ENCODE measurements around the gene NPC1.
"Not testable (repeated sequence)": the region's sequence is repeated elsewhere in the genome, so short reads cannot be mapped to it uniquely, and the experiment has no call there.

NPC1 gene

GRCh38 chr18:23515911-23516546 lies 70.3 kb downstream of the NPC1 start:
- DNase-seq, result peak; percentile 83

GRCh38 chr18:23512641-23513040 lies 73.7 kb downstream of the NPC1 start:
- DNase-seq, result no peak

- DNase-seq, result not testable (repeated sequence)
These were observed 74.1 kb downstream of the NPC1 start for GRCh38 chr18:23512216-23512615.

- DNase-seq, result not testable (repeated sequence)
These were observed 75.4 kb downstream of the NPC1 start for GRCh38 chr18:23510923-23511322.

GRCh38 chr18:23506393-23506792 lies 79.9 kb downstream of the NPC1 start:
- peak; percentile 13 for DNase-seq

GRCh38 chr18:23504720-23505119 lies 81.6 kb downstream of the NPC1 start:
- DNase-seq, result no peak

- no peak for DNase-seq
These were observed 82.4 kb downstream of the NPC1 start for GRCh38 chr18:23503963-23504344.

- peak; percentile 99 for DNase-seq
These were observed 83.0 kb downstream of the NPC1 start, which contains the start of gene RMC1 for GRCh38 chr18:23503038-23503962. TSS of gene RMC1 (plus strand) at chr18:23503511. CDS start at chr18:23503619, 108 bp downstream.

- DNase-seq, result no peak
These were observed 83.7 kb downstream of the NPC1 start for GRCh38 chr18:23502516-23503037.

- DNase-seq, result no peak
These were observed 84.7 kb downstream of the NPC1 start for GRCh38 chr18:23501626-23502025.

GRCh38 chr18:23499291-23499781 lies 87.0 kb downstream of the NPC1 start:
- DNase-seq, result no peak

GRCh38 chr18:23498877-23499276 lies 87.4 kb downstream of the NPC1 start:
- DNase-seq, result peak; percentile 79

GRCh38 chr18:23498117-23498516 lies 88.2 kb downstream of the NPC1 start:
- no peak for DNase-seq

- no peak for DNase-seq
These were observed 90.4 kb downstream of the NPC1 start for GRCh38 chr18:23495723-23496440.

GRCh38 chr18:23494992-23495391 lies 91.3 kb downstream of the NPC1 start:
- DNase-seq, result no peak

GRCh38 chr18:23493654-23494053 lies 92.7 kb downstream of the NPC1 start:
- DNase-seq, result no peak

- DNase-seq, result not testable (repeated sequence)
These were observed 96.7 kb downstream of the NPC1 start for GRCh38 chr18:23489586-23489985.

- DNase-seq, result peak; percentile 70
These were observed 98.4 kb downstream of the NPC1 start for GRCh38 chr18:23487738-23488570.

- DNase-seq, result no peak
These were observed 100.9 kb downstream of the NPC1 start for GRCh38 chr18:23485386-23485785.

GRCh38 chr18:23484561-23485182 lies 101.6 kb downstream of the NPC1 start:
- DNase-seq, result no peak

Data from activated CD8-positive, alpha-beta memory T cell treated with anti-CD3 and anti-CD28 coated beads for 24 hours (primary cell).